ENCODE results near the gene USP54.
A peak's percentile ranks its signal among the peaks of the same experiment; 100 is the strongest.

Gene USP54

DNA sequence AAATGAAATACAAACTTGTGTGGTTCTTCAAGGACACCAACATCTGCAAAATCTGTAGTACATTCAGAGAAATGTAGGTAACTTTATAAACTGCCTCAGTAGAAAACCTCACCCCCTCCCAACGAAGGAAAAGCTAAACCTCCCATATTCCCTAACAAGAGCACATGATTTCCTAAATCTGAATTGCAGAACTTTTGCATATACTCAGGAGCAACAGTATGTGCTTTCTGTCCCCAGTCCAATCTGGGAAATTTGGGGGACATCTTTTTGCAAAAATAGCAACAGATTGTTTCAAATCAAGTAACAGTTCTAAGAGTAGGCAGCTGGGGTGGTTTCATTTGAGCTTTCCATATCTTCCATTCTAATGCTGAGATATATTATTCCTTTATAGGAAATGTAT, 142.0 kb downstream of the USP54 start:
- H3K4me3 ChIP-seq (replicated peaks; ENCODE audit: insufficient read depth, low read length): no peak overlapping the region
- no peak for DNase-seq (ENCODE audit: low read depth in 1 of 2, low spot score in 1 of 2)
- no peak for TF ChIP-seq GABPA (IDR thresholded peaks at IDR 0.05; ENCODE audit: low read depth)
- TF ChIP-seq, protein P1, sequence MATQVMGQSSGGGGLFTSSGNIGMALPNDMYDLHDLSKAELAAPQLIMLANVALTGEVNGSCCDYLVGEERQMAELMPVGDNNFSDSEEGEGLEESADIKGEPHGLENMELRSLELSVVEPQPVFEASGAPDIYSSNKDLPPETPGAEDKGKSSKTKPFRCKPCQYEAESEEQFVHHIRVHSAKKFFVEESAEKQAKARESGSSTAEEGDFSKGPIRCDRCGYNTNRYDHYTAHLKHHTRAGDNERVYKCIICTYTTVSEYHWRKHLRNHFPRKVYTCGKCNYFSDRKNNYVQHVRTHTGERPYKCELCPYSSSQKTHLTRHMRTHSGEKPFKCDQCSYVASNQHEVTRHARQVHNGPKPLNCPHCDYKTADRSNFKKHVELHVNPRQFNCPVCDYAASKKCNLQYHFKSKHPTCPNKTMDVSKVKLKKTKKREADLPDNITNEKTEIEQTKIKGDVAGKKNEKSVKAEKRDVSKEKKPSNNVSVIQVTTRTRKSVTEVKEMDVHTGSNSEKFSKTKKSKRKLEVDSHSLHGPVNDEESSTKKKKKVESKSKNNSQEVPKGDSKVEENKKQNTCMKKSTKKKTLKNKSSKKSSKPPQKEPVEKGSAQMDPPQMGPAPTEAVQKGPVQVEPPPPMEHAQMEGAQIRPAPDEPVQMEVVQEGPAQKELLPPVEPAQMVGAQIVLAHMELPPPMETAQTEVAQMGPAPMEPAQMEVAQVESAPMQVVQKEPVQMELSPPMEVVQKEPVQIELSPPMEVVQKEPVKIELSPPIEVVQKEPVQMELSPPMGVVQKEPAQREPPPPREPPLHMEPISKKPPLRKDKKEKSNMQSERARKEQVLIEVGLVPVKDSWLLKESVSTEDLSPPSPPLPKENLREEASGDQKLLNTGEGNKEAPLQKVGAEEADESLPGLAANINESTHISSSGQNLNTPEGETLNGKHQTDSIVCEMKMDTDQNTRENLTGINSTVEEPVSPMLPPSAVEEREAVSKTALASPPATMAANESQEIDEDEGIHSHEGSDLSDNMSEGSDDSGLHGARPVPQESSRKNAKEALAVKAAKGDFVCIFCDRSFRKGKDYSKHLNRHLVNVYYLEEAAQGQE (IDR thresholded peaks at IDR 0.05; ENCODE audit: insufficient replicate concordance, low read depth): no peak
- TF ChIP-seq SPI1 (IDR thresholded peaks at IDR 0.05; ENCODE audit: borderline replicate concordance, low read depth): no peak
- TF ChIP-seq, protein P2, sequence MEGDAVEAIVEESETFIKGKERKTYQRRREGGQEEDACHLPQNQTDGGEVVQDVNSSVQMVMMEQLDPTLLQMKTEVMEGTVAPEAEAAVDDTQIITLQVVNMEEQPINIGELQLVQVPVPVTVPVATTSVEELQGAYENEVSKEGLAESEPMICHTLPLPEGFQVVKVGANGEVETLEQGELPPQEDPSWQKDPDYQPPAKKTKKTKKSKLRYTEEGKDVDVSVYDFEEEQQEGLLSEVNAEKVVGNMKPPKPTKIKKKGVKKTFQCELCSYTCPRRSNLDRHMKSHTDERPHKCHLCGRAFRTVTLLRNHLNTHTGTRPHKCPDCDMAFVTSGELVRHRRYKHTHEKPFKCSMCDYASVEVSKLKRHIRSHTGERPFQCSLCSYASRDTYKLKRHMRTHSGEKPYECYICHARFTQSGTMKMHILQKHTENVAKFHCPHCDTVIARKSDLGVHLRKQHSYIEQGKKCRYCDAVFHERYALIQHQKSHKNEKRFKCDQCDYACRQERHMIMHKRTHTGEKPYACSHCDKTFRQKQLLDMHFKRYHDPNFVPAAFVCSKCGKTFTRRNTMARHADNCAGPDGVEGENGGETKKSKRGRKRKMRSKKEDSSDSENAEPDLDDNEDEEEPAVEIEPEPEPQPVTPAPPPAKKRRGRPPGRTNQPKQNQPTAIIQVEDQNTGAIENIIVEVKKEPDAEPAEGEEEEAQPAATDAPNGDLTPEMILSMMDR (IDR thresholded peaks at IDR 0.05; ENCODE audit: insufficient read depth, low read length): no peak
- TF ChIP-seq POLR2AphosphoS5 (IDR thresholded peaks at IDR 0.05; ENCODE audit: low read depth): no peak
- H3K27me3 ChIP-seq (ENCODE audit: insufficient read depth, poor library complexity, severe bottlenecking): no peaks in the 10 kb centered on the region
- no peak overlapping the region for H3K27ac ChIP-seq (replicated peaks)

DNA sequence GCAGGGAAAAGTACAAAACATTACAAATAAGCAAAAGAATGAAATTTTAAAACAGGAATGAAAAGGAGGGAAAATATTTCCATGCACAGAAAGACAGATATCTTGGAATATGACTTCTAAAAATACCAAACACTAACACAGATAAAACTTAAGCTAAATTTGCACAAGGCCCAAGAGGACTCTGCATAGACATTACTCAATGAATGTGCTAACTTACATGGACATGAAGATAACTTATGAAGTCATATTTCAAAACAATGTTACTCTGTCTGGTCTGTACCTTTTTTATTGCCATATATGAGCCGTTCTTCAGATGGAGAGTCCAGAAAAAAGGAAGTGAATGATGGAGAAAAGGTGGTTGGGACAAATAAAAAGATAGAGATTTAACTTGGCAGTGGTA, 142.8 kb downstream of the USP54 start:
- H3K4me3 ChIP-seq (replicated peaks; ENCODE audit: insufficient read depth, low read length): no peak overlapping the region
- TF ChIP-seq POLR2AphosphoS5 (IDR thresholded peaks at IDR 0.05; ENCODE audit: low read depth) (no peak), GABPA (IDR thresholded peaks at IDR 0.05; ENCODE audit: low read depth) (no peak), SPI1 (IDR thresholded peaks at IDR 0.05; ENCODE audit: borderline replicate concordance, low read depth) (peak; percentile 25; the same call in 1 of the 2 replicates)
- TF ChIP-seq, protein P1 (IDR thresholded peaks at IDR 0.05; ENCODE audit: insufficient replicate concordance, low read depth): no peak
- no peak for DNase-seq (ENCODE audit: low read depth in 1 of 2, low spot score in 1 of 2)
- H3K27ac ChIP-seq (replicated peaks): no peak overlapping the region
- no peaks in the 10 kb centered on the region for H3K27me3 ChIP-seq (ENCODE audit: insufficient read depth, poor library complexity, severe bottlenecking)
